Hepatic stellate cell (primary cell): ENCODE data around the gene SYTL1.
A peak's percentile ranks its signal among the peaks of the same experiment; 100 is the strongest.
"Not testable (repeated sequence)": the region's sequence is repeated elsewhere in the genome, so short reads cannot be mapped to it uniquely, and the experiment has no call there.

ENCODE experiments used
- DNase-seq: peaks from one replicate; pipeline ENCODE4 v3.0.0; 2011; ENCODE audit warnings: low spot score

The SYTL1 gene

DNA sequence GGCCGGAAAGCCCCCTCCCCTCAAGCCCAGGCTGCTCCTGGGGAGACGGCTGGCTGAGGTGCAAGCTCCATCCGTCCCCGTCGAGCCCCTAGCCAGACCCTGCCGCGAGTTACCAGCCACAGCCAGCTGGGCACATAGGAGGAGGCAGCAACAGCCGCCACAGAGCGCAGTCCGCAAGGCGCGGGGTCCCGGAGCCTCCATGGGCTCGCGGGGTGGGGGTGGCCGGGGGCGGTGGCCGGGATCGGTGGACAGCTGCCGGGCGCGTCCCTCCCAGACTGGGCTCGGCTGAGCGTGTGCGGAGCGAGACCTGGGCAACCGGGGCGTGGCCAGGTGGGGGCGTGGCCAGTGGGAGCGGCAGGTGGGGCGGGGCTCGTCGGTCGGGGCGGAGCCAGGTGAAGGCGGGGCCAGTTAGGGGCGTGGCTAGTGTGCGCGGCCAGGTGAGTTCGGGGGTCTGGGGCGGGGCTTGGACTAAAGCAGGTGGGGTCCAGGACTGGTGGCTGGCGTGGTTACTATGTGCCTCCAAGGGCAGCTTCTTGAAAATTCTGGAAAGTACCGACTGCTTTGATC lies 41.3 kb downstream of the SYTL1 start, which contains the start of gene CD164L2:
Gene CD164L2 (minus strand): TSS at position 295 of the 567 bp plus-strand sequence. CDS start 94 bp downstream, at position 201.
- DNase-seq = no peak

DNA sequence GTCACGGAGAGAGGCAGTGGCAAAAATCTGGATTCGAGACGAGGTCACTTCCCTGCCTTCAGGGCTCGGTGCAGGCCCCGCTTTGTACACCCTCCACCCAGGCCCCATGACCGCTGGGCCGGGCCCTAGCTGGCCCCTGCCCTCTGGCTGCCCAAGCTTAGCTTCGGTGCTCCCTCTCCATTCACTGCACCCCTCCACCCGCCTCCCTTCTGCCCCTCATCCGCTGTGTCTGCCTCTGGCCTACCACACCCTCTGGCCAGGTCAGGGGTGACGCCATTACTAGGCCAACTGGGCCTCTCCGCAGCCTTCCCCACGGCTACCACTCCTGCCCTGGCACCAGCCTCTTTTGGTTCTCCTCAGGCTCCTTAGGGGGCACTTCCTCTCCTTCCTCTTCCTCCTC lies 41.8 kb downstream of the SYTL1 start:
- DNase-seq = no peak

DNA sequence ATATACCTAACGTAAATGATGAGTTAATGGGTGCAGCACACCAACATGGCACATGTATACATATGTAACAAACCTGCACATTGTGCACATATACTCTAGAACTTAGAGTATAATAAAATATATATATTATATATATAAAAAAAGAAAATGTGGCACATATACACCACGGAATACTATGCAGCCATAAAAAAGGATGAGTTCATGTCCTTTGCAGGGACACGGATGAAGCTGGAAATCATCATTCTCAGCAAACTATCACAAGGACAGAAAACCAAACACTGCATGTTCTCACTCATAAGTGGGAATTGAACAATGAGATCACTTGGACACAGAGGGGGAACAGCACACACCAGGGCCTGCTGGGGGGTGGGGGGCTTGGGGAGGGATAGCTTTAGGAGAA lies 43.0 kb downstream of the SYTL1 start:
- not testable (repeated sequence) for DNase-seq

DNA sequence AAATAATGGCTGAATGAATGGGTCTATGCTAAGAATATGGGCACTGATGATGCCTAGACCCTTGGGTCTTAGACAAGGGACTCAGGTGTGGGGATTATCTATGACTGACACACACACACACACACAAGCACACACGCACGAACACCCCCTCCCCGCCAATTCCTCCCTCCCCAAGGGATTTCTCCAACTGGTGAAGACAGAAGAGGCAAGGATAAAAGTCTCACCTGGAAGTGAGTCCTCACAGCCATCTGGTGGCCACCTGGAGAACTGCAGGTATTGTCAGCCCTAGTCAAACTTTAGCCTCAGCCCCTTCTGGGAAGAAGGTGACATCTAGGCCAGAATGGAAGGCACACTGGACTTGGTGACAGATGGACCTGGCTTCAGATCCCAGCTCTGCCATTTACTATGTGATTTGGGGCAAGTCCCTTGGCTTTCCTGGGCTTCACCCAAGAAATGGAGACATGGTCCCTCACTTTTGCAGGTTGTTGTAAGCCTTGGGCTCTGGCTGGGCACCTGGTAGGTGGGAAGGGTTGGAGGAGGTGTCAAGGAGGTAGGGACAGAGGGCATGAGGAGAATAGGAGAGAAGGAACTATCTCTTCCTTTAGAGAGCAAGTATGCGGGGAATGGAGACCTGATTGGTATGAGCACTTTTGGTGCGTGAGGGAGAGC lies 46.6 kb downstream of the SYTL1 start:
- no peak for DNase-seq

DNA sequence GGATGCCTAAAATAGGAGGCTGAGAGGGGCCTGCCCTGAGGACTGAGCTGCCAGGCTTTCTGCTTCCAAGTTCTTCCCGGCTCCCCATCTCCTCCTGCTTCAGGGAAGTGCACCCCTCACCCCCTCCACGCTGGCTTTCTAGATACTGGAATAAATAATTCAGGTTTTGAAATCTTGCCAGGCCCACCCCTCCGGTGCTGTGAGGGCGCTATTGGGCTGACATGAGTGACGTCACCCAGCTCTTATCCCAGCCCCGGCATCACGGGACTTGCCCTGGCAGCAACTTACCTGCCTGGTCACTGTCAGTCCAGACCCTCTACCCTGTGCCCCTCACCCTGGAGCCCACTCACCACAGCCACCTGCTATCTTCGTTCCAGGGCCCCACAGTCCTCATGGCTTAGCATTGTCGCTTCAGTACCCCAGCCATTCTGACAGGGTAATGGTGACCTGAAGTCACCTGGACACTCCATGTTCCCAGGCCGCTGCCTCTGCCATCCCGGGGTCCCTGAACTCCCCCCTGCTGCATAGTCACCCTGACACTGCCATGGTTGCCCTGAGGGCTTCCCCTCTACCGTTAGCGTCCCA lies 49.8 kb downstream of the SYTL1 start:
- DNase-seq = no peak

DNA sequence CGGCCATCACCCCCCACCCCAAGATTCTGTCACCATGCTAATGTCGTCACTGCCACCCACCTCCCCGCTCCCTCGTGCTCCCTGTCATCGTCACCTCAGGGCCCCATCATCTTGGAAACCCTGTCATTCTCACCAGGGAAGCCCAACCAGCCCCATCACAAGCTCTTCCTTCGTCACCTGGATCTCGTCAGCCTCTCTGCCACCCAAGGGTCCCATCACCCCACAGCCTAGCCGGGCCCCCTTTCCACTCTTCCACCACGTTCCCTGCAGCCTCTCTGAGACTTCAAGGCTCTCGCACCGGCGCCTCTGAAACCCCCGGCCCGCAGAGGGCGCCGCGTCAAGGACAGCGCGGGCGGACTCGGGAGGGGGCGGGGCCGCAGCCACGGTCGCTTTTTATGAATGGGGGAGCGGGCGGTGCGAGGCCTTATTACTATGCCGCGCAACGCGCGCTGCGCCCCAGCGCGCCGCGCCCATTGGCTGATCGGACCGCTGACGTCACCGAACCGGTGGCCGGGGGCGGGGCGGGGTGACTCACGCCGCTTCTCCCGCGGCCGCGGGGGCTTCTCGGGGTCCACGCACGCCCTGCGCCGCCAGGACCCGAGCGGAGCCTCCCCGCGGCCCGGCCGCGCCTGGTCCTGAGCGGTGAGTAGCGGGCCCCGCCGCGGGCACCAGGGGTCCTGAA lies 50.4 kb downstream of the SYTL1 start, which contains the start of gene GPR3:
Gene GPR3 (plus strand): TSS at position 527 of the 682 bp plus-strand sequence. CDS start 1,177 bp downstream, outside the sequence.
- DNase-seq = peak; percentile 98

DNA sequence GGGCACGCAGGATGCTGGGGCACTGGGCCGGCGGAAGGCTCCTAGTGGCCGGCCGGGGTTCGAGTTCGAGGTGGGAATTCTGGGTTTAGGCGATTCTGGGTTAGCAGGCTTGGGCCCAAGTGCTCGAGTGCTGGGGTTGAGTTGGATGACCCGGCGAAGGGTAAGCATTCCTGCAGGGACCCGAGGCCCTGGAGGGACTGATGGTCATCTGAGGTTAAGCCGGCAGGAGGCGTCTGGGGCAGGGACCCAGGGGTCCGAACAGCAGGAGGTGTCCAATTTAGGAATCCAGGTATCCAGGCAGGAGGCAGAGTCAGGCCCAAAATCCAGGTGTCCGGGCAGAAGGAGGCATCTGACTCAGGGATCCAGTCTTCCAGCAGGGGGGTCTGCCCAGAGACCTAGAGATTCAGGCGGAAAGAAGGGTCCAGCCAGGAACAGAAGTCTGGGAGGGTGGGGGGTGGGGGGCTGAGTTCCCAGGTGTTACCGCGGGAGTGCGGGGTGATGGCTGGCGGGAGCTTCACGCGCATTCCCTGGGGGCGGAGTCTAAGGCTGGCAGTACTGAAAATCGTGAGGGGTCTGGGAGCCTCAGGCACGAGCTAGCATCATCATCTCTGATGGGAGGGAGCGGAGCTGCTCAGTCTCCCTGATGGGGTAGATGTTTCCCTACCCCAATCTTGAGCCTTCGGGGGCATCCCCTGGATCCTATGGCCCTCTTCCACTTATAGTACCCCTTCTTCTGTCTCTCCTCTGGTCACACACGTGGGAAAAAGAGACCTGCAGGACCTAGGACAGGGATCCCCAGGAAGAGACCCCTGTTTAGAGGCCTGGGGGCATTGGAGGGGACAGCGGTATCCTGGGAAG lies 51.2 kb downstream of the SYTL1 start:
- DNase-seq = no peak

DNA sequence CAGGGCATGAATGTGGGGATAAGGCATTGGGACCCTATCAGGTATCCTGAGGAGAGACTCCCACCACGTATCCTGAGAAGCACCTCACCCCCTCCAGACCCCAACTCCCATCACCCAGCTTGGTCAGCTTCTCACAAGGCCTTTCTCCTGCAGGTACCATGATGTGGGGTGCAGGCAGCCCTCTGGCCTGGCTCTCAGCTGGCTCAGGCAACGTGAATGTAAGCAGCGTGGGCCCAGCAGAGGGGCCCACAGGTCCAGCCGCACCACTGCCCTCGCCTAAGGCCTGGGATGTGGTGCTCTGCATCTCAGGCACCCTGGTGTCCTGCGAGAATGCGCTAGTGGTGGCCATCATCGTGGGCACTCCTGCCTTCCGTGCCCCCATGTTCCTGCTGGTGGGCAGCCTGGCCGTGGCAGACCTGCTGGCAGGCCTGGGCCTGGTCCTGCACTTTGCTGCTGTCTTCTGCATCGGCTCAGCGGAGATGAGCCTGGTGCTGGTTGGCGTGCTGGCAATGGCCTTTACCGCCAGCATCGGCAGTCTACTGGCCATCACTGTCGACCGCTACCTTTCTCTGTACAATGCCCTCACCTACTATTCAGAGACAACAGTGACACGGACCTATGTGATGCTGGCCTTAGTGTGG lies 51.9 kb downstream of the SYTL1 start:
- no peak for DNase-seq

DNA sequence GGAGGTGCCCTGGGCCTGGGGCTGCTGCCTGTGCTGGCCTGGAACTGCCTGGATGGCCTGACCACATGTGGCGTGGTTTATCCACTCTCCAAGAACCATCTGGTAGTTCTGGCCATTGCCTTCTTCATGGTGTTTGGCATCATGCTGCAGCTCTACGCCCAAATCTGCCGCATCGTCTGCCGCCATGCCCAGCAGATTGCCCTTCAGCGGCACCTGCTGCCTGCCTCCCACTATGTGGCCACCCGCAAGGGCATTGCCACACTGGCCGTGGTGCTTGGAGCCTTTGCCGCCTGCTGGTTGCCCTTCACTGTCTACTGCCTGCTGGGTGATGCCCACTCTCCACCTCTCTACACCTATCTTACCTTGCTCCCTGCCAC lies 52.4 kb downstream of the SYTL1 start:
- no peak for DNase-seq

DNA sequence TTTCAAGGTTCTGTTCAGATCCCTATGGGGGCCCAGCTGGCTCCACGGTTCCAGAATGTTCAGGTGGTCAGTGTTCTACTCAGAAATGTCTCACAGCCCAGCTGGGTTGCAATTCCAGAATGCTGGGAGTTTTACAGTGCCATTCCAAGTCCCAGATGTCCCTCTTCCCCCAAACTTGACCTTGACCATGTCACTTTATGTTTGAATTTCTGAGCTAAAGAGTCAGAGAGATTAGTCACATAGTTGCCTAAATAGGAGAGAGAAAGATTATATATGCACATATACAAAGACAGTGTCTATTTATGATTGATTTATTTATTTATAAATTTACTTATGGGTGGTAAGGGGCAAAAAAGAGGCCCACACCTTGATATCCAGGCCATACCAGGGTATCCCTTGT lies 53.1 kb downstream of the SYTL1 start:
- peak; percentile 69 for DNase-seq

DNA sequence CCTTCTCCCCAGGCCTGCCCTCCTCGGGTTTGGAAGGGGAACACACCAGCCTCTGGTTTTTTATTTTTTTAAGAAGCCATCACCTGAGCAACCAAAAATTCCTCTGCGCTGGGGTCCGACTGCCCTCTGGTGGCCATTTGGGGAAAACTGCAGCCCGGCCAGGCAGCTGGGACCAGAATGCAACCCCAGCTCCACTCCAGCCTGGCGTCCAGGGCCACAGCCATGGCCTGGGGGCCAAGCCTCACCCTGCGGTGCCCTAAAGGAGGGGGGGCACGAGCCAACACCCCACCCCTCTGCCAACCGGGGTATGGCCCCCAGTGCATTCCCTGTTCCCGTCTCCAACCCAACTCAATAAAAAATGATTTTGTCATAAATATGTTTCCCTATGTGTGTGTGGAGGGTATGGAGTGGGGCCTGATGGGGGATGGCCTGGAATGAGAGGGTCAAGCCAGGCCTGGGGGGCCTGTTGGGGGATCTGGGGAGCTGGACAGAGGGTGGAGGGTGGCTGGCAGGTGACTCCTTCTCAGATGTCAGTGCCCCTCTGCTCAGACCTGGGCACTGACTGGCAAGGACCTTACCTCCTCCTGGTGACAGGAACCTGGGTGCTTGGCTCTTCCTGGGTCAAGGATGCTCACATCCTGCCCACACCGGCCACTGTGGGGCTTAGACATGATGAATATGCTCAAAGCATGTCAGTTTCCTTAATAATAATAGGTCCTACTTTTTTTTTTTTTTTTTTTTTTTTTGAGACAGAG lies 53.8 kb downstream of the SYTL1 start:
- DNase-seq = peak; percentile 86

DNA sequence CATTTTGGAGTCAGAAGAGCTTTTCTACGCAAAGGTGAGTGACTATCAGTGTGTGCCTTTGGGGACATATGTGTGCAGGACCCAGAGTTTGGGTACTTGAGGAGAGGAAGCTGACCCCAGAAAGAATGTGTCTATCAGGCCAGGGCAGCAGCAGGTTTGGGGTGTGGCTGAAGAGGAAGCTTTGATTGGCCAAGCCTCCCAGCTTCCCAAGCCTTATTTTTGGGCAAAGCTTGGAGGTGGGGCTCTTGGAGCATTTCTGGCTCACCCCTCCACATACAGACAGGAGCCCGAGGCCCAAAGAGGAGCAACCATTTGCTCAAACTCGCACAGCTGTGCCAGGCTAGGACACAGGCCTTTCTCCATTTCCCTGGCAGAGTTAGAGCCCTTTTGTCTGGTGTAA lies 55.3 kb downstream of the SYTL1 start:
- DNase-seq = no peak

DNA sequence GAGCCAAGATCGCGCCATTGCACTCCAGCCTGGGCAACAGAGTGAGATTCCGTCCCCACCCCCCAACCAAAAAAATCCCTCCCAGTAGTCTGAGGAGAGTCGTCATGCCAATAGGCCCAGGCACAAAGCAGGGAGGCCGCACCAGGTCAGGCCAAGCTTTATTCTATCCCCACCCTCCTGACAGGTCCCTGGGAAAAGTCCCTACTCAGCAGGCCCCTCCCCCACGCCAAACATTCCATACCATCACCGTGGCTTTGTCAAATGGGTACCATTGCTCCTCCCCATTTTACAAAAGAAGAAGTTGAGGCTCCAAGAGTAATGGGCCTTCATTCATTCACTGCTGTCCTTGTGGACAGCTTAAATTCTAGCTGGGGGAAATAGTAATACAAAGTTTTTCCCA lies 55.9 kb downstream of the SYTL1 start:
- DNase-seq = no peak

DNA sequence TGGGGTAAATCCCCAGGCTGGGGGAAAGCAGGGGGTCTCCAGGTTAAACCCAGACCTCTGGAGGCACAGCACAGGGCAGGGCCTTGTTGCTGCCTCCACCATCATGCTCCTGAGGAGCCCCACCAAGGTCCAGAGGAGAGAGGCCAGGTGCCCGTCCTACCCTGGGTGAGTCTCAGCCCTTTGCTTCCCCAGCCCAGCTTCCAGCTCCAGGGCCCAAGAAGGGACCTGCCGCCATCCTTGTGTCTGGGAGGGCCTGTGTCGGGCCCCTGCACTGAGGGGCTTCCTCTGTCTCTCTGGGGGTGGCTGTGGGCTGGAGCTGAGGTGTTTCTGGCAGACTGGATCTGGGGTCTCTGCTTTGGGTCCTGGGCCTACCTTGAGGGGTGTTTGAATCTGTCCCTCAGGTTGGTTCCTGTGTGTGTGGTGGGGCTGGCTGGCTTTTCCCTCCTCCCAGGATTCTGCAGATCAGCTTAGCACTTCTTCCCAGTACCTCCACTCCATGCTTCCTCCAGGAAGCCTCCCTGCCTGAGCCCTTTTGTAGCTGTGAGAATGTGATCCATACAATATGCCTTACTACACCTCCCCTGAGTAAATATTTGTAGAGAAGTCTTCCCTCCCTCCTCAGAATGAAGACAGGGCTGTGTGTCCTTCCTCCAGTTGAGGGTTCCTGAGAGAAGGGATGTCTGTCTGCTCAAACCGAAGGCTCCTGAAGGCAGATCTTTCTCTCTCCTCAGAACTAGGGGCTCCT lies 56.8 kb downstream of the SYTL1 start:
- no peak for DNase-seq

DNA sequence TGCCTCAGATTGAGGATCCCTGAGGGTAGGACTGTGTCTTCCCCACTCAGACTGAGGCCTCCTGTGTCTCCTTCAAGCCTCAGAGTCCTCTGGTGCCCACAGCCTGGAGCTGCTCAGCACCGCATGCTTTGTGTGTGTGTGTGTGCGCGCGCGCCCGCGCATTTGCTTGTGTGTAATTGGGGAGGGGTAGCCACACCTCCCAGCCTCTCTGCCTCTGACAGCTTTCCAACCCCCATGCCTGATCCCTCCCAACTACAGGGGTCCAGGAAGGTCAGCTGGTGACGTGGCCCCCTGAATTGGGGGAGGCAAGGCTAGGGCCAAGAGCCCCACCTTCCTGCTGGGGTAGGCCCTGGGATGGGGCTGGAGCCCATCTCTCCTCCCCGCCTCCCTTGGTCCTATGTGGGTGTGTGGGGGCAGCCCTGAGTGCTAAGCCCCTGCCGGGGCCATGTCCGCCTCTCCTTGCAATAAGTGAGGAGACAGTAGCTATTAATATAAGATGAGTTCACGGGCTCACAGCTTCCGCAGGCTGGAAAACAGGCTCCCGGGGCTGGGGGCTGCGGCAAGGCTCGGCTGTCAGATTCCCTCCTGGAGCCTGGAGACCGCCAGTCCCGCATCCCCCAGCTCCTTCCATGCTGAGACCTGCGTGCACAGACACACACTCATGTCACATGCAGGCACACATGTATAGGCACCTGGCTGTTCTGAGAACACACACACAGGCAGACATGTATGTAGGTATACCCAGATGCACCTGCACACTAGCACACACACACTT lies 57.6 kb downstream of the SYTL1 start:
- no peak for DNase-seq

DNA sequence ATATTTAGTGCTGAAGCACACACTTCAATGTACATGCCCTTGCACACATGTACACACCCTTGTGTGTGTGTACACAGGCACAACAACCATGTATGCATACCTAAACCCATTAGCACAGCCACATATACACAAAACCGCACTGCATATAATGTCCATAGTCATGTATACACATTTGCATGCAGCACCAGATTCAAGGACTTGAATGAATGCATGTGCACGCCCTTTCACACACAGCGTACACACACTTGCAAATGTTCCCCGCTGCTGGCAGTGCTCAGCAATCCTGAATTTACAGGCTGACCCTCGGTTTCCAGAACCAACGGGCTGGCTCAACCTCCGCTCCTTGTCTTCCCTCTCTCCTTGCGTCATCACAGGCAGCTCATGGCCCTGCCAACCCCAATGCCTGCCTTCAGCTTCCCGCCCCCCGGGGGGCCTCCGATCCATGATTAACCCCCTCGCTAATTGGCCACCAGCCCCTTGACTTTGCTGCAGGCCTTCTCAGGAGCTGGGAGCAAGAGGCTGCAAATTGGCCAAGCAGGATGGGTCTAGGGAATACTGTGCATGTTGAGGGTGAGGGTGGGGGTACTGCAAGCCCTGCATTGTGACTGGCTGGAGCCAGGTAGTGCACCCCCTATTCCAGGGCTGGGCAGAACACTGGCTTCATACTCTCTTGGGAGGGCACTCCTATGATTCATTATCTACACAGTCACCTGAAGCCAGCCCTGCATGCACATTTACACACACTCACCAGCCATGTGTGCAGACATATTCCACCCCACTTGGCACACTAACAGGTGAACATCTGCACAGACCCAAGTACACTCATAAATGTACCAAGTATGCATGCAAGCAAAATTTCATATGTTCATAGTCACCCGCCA lies 58.5 kb downstream of the SYTL1 start:
- DNase-seq = no peak

DNA sequence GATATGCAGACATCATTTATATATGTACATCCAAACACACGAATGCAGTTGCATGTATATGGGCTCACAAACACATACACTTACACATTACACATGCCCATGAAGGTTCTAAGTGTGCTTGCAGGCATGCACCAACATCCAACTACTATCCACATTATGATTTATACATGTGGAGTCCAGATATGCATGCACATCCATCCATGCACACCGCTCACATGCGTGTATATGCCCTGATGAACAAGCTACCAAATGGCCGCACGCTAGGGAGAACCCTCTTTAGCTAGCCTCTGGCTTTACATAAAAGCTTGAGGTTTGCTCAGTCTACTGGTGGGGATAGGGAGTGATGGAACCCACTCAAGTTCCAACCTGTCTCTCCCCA lies 59.1 kb downstream of the SYTL1 start:
- DNase-seq = no peak

DNA sequence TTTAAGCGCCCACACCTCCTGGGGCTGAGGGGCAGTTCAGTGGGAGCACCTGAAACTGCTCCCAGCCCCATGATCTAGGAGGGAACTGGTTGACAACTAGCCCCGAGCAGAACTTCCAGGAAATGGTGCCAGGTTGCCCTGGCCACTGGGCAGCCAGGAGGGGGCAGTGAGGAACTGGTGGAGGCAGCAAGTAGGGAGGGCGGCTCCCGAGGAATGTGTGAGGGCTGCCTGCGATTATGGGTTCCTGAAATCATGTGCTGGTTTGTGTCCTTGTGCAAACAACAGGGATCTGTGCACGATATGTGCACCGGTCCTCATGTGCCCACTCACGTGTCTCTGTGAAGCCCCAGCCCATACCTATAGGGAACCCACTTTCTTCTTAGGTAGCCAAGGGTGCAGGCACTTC lies 60.5 kb downstream of the SYTL1 start:
- peak; percentile 78 for DNase-seq
